ENCODE data around the gene PIGQ.
A peak's percentile ranks its signal among the peaks of the same experiment; 100 is the strongest.

The PIGQ gene

GRCh38 chr16:620700-621525 is 51.1 kb downstream of the PIGQ start:
- TF ChIP-seq CTCF (conservative IDR thresholded peaks at IDR 0.05; ENCODE audit: low read depth): no peak
- CTCF ChIA-PET: interaction anchor here (3.7 kb wide), 1 partner anchor 28 kb away, joined by 17 read pairs; no protein-coding TSS in a partner anchor
- H3K27ac ChIP-seq: peak overlapping the region; percentile 97
- no peak for DNase-seq (ENCODE audit: low spot score)
- POLR2A ChIA-PET (ENCODE audit: low non-redundant PET): no interaction called here

- DNase-seq (ENCODE audit: low spot score): no peak
- TF ChIP-seq CTCF (conservative IDR thresholded peaks at IDR 0.05; ENCODE audit: low read depth): no peak
- H3K27ac ChIP-seq: peak overlapping the region; percentile 97
- CTCF ChIA-PET: interaction anchor here (0.7 to 3.7 kb wide), 3 partner anchors 26 to 31 kb away, joined by 3 to 17 read pairs (median 8); no protein-coding TSS in a partner anchor
- POLR2A ChIA-PET (ENCODE audit: low non-redundant PET): no interaction called here
Measured at GRCh38 chr16:621526-622105, 51.8 kb downstream of the PIGQ start.

- ChIA-PET POLR2A (ENCODE audit: low non-redundant PET) (no interaction called here), CTCF (interaction anchor here (3.7 kb wide), 1 partner anchor 30 kb away, joined by 17 read pairs; no protein-coding TSS in a partner anchor)
- H3K27ac ChIP-seq: peak overlapping the region; percentile 97
Measured at GRCh38 chr16:622920-623280, 53.1 kb downstream of the PIGQ start.

GRCh38 chr16:624526-625070 is 54.8 kb downstream of the PIGQ start:
- ChIA-PET POLR2A (ENCODE audit: low non-redundant PET) (no interaction called here), CTCF (interaction anchor here (0.7 to 1.4 kb wide), 2 partner anchors 32 to 35 kb away, joined by 4 to 5 read pairs; no protein-coding TSS in a partner anchor)
- peak overlapping the region; percentile 97 for H3K27ac ChIP-seq
- no peak for TF ChIP-seq CTCF (conservative IDR thresholded peaks at IDR 0.05; ENCODE audit: low read depth)
- DNase-seq (ENCODE audit: low spot score): no peak

More at GRCh38 chr16:622920-623280, 53.1 kb downstream of the PIGQ start:
- TF ChIP-seq CTCF (conservative IDR thresholded peaks at IDR 0.05; ENCODE audit: low read depth): no peak
- DNase-seq (ENCODE audit: low spot score): no peak

GRCh38 chr16:625117-625976 is 55.6 kb downstream of the PIGQ start:
- ChIA-PET CTCF (interaction anchor here (1.4 kb wide), 1 partner anchor 33 kb away, joined by 5 read pairs; no protein-coding TSS in a partner anchor), POLR2A (ENCODE audit: low non-redundant PET) (no interaction called here)
- DNase-seq (ENCODE audit: low spot score): no peak
- no peak for TF ChIP-seq CTCF (conservative IDR thresholded peaks at IDR 0.05; ENCODE audit: low read depth)
- H3K27ac ChIP-seq: peak overlapping the region; percentile 97

All from RWPE1 (cell line).